A673 (cell line): Measurements from ENCODE around the gene CARD19. TPM values are rescaled to one million over a fixed set of nuclear protein-coding genes. Genes with fewer than 3 reads are reported as not detected.

Experiments used
- BruUV-seq: library from RNA; stranded (reverse); fragments of 400-500 nt; replicated peaks from 2 replicates; lab custom pipeline; 2021; lab: Mats Ljungman, UMichigan
- CTCF ChIA-PET: fragments of 300-600 bp; sonication (Branson Sonifier 250); formaldehyde crosslinking; loops from one replicate; lab custom pipeline; 2022; ENCODE audit warnings: antibody characterized with exemption; lab: Charles Lee
- POLR2A ChIA-PET: fragments of 300-600 bp; sonication (Branson Sonifier 250); formaldehyde crosslinking; loops from one replicate; lab custom pipeline; 2022; ENCODE audit warnings: antibody characterized with exemption; ENCODE audit not compliant: low non-redundant PET; lab: Charles Lee
- DNase-seq: peaks from one replicate; pipeline ENCODE4 v3.0.0-alpha.2; 2015; ENCODE audit warnings: low spot score
- H3K27ac ChIP-seq: fragments of 200-600 bp; sonication (generic); 2 replicates; pipeline ENCODE4 v1.5.1; 2016; ENCODE audit warnings: mixed run types, low read depth, mild to moderate bottlenecking, mixed read lengths, antibody characterized with exemption, low read length; ENCODE audit not compliant: poor library complexity, severe bottlenecking
- H3K27me3 ChIP-seq: fragments of 200-600 bp; sonication (generic); replicated peaks from 2 replicates; pipeline ENCODE4 v1.6.1; 2017; ENCODE audit warnings: mixed run types, low read depth, mild to moderate bottlenecking, mixed read lengths, antibody characterized with exemption, low read length; ENCODE audit not compliant: insufficient read depth, poor library complexity
- H3K36me3 ChIP-seq: fragments of 200-600 bp; sonication (generic); 2 replicates; pipeline ENCODE4 v1.6.1; 2016; ENCODE audit warnings: mixed run types, mild to moderate bottlenecking, mixed read lengths, antibody characterized with exemption, low read length; ENCODE audit not compliant: insufficient read depth, poor library complexity, severe bottlenecking
- H3K4me1 ChIP-seq: fragments of 200-600 bp; sonication (generic); 2 replicates; pipeline ENCODE4 v1.6.1; 2017; ENCODE audit warnings: mixed run types, mild to moderate bottlenecking, mixed read lengths, antibody characterized with exemption, low read length; ENCODE audit not compliant: insufficient read depth, poor library complexity, severe bottlenecking
- H3K4me3 ChIP-seq: fragments of 200-600 bp; sonication (generic); 2 replicates; pipeline ENCODE4 v1.5.1; 2016; ENCODE audit warnings: low read depth, mixed run types, mild to moderate bottlenecking, mixed read lengths, low read length; ENCODE audit not compliant: poor library complexity, severe bottlenecking
- H3K9me3 ChIP-seq: fragments of 200-600 bp; sonication (generic); 2 replicates; pipeline ENCODE4 v1.6.1; 2016; ENCODE audit warnings: mixed run types, low read depth, mild to moderate bottlenecking, mixed read lengths, antibody characterized with exemption, low read length; ENCODE audit not compliant: poor library complexity, severe bottlenecking
- EZH2 ChIP-seq: fragments of 200-600 bp; sonication (generic); IDR thresholded peaks from 2 replicates; pipeline ENCODE4 v1.6.1; 2017; ENCODE audit warnings: borderline replicate concordance, low read depth, mild to moderate bottlenecking, mixed read lengths, antibody characterized with exemption, low read length; ENCODE audit not compliant: poor library complexity, severe bottlenecking
- intact Hi-C: fragments of 100-400 bp; cut with micrococcal nuclease; formaldehyde crosslinking; loops from one replicate; pipeline ENCODE4 v1.10.0; 2022; ENCODE audit not compliant: unreplicated experiment
- total RNA-seq: library from RNA; stranded (reverse); gene quantifications from 2 replicates; pipeline ENCODE4 v1.2.3, GENCODE V29; 2021
- TF ChIP-seq, protein P1 (sequence below): fragments of 300-800, 200-600 bp; sonication (generic); conservative IDR thresholded peaks from 2 replicates; pipeline ENCODE4 v1.5.1; 2017; ENCODE audit warnings: low read depth, mild to moderate bottlenecking, antibody characterized with exemption, low read length, moderate library complexity, mixed read lengths

Gene CARD19
- total RNA-seq, 1 experiment from 2014 or later: 12.2 TPM

DNA sequence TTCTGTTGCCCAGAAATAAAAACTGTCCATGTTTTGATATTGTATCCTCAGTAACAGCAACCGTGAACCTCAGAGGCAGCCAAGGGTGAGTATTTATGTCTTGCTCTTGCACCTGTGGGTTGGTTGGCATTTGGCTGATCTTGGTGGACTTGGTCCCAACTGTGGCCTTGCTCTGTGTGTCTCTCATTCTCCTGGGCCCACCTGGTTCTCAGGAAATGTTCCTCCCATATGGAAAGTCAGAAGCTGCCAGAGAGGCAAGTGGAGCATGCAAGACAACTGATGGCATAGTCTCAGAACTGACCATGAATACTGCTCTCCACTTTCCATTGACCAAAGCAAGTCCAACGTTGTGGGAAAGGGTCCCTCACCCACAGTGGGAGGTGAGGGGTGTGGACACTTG lies 51.6 kb downstream of the CARD19 start:
- intact Hi-C loops: no loop called here
- Histone ChIP-seq H3K36me3 (no peaks in the 10 kb centered on the region), H3K9me3 (no peaks in the 10 kb centered on the region), H3K27ac (no peak overlapping the region), H3K4me3 (no peak overlapping the region), H3K27me3 (no peaks in the 10 kb centered on the region), H3K4me1 (no peaks in the 10 kb centered on the region)
- no TSS peak for BruUV-seq
- no peak for DNase-seq
- POLR2A ChIA-PET: no interaction called here
- CTCF ChIA-PET: no interaction called here
- TF ChIP-seq, protein P1, sequence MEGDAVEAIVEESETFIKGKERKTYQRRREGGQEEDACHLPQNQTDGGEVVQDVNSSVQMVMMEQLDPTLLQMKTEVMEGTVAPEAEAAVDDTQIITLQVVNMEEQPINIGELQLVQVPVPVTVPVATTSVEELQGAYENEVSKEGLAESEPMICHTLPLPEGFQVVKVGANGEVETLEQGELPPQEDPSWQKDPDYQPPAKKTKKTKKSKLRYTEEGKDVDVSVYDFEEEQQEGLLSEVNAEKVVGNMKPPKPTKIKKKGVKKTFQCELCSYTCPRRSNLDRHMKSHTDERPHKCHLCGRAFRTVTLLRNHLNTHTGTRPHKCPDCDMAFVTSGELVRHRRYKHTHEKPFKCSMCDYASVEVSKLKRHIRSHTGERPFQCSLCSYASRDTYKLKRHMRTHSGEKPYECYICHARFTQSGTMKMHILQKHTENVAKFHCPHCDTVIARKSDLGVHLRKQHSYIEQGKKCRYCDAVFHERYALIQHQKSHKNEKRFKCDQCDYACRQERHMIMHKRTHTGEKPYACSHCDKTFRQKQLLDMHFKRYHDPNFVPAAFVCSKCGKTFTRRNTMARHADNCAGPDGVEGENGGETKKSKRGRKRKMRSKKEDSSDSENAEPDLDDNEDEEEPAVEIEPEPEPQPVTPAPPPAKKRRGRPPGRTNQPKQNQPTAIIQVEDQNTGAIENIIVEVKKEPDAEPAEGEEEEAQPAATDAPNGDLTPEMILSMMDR: no peak
- TF ChIP-seq EZH2: no peak

DNA sequence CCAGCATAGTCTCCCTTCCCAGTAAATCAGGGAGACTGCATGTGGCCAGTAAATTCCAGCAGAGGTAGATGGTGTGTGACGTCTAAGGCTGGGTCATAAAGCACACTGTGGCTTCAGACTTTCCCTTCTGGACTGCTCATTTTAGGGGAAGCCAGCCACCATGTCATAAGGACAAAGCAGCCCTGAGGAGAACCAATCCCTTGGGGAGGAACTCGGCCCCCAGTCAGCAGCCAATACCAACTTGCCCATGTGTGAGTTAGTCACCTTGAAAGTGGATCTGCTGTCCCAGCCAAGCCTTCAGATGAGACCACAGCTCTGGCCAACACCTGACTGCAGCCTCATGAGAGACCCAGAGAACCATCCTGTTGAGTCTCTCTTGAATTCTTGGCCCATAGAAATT lies 52.7 kb downstream of the CARD19 start:
- POLR2A ChIA-PET: no interaction called here
- no peaks in the 10 kb centered on the region for H3K9me3 ChIP-seq
- CTCF ChIA-PET: no interaction called here
- H3K4me3 ChIP-seq: no peak overlapping the region
- BruUV-seq: no TSS peak
- intact Hi-C loops: no loop called here
- DNase-seq: no peak
- TF ChIP-seq EZH2: no peak
- TF ChIP-seq, protein P1: no peak
- no peaks in the 10 kb centered on the region for H3K4me1 ChIP-seq
- no peak overlapping the region for H3K27ac ChIP-seq
- no peaks in the 10 kb centered on the region for H3K27me3 ChIP-seq
- H3K36me3 ChIP-seq: no peaks in the 10 kb centered on the region

DNA sequence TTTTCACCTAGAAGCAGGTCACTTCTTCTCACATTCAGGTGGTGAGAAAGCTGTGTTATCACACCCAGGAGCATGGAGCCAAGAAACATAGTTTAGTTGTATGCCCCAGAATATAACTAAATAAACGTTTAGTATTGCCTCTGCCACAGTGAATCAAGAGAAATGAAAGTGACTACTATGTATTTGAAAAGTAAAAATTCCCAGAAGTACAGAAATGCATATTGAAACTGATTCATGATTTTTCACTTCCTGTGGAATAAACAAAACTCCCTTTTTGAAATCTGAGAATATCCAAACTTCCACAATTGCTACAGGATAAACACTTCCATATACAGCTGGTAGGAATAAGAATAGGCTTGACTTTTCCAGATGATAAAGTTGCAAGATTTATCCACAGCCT lies 53.3 kb downstream of the CARD19 start:
- no peak overlapping the region for H3K27ac ChIP-seq
- TF ChIP-seq, protein P1: no peak
- no peak for TF ChIP-seq EZH2
- H3K4me1 ChIP-seq: no peaks in the 10 kb centered on the region
- no peak overlapping the region for H3K4me3 ChIP-seq
- CTCF ChIA-PET: no interaction called here
- no peaks in the 10 kb centered on the region for H3K36me3 ChIP-seq
- H3K9me3 ChIP-seq: no peaks in the 10 kb centered on the region
- no peaks in the 10 kb centered on the region for H3K27me3 ChIP-seq
- BruUV-seq: no TSS peak
- intact Hi-C loops: no loop called here
- DNase-seq: no peak
- POLR2A ChIA-PET: no interaction called here
